Uterus (tissue), 2 donors: ENCODE measurements around the gene RGPD4.

Experiments used
- POLR2A ChIP-seq, 2 donors: fragments of 450-650 bp; IDR thresholded peaks; one replicate each; pipeline ENCODE4 v1.6.1; 2016; ENCODE audit warnings: antibody characterized with exemption in 2 of 2, mild to moderate bottlenecking in 1 of 2, moderate library complexity in 1 of 2
- TF ChIP-seq, protein P1 (sequence below), 4 experiments: fragments of 200-600 bp in 2 of 4; fragments of 450-650 bp in 2 of 4; sonication (generic) in 2 of 4; IDR thresholded peaks; one replicate each; pipeline ENCODE4 v1.5.1; 2016 to 2019; ENCODE audit warnings: antibody characterized with exemption in 4 of 4, mild to moderate bottlenecking in 2 of 4, moderate library complexity in 1 of 4

DNA sequence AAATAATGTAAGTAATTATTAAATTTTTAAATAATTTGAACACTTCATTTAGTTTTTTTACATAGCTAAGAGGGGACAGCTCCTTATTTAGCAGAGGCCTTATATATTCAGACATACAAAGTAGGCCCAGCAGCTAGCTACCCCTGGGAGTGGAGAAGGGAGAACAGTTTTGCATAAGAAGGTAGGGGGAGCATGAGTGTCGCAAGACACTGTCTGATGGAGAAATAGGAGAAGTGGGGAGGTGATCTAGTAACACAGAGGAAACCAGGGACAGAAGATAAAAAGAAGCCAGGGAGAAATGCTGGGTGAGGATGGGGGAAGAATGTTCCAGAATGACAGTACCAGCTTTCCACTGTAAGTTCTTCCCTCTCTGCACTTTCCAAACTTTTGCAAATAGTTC is 16.0 kb upstream of the RGPD4 start:
- TF ChIP-seq, protein P1, sequence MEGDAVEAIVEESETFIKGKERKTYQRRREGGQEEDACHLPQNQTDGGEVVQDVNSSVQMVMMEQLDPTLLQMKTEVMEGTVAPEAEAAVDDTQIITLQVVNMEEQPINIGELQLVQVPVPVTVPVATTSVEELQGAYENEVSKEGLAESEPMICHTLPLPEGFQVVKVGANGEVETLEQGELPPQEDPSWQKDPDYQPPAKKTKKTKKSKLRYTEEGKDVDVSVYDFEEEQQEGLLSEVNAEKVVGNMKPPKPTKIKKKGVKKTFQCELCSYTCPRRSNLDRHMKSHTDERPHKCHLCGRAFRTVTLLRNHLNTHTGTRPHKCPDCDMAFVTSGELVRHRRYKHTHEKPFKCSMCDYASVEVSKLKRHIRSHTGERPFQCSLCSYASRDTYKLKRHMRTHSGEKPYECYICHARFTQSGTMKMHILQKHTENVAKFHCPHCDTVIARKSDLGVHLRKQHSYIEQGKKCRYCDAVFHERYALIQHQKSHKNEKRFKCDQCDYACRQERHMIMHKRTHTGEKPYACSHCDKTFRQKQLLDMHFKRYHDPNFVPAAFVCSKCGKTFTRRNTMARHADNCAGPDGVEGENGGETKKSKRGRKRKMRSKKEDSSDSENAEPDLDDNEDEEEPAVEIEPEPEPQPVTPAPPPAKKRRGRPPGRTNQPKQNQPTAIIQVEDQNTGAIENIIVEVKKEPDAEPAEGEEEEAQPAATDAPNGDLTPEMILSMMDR (IDR thresholded peaks at IDR 0.05) = no peak
- no peak for TF ChIP-seq POLR2A (IDR thresholded peaks at IDR 0.05)
